Fibroblast of lung (primary cell): ENCODE data around the gene DNM1.

Experiments used
- CTCF ChIP-seq, 2 donors: IDR thresholded peaks in 1 of 2; conservative IDR thresholded peaks in 1 of 2; 1 replicate in 1 of 2; 2 replicates in 1 of 2; pipeline ENCODE4 v1.5.1; 2011 to 2012; ENCODE audit warnings: low read length in 2 of 2, control low read depth in 1 of 2, inconsistent platforms in 1 of 2, low read depth in 1 of 2, mild to moderate bottlenecking in 1 of 2
- EZH2 ChIP-seq: IDR thresholded peaks from 2 replicates; pipeline ENCODE4 v1.5.1; 2012; ENCODE audit warnings: low read length, control low read depth, mild to moderate bottlenecking; ENCODE audit errors: missing control alignments

- TF ChIP-seq CTCF (conservative IDR thresholded peaks at IDR 0.05 in 1 of 2, IDR thresholded peaks at IDR 0.05 in 1 of 2; ENCODE audit: low read depth in 1 of 2, low read length in 2 of 2) (no peak), EZH2 (no peak)
These were observed 44.1 kb downstream of the DNM1 start for GRCh38 chr9:128247226-128247803.
